ENCODE data around the gene PXK.

GRCh38 chr3:58383904-58384303 is 51.2 kb downstream of the PXK start:
- TF ChIP-seq SP2 (tag by site-specific recombination; IDR thresholded peaks at IDR 0.05) = no peak
- TF ChIP-seq, protein P1, sequence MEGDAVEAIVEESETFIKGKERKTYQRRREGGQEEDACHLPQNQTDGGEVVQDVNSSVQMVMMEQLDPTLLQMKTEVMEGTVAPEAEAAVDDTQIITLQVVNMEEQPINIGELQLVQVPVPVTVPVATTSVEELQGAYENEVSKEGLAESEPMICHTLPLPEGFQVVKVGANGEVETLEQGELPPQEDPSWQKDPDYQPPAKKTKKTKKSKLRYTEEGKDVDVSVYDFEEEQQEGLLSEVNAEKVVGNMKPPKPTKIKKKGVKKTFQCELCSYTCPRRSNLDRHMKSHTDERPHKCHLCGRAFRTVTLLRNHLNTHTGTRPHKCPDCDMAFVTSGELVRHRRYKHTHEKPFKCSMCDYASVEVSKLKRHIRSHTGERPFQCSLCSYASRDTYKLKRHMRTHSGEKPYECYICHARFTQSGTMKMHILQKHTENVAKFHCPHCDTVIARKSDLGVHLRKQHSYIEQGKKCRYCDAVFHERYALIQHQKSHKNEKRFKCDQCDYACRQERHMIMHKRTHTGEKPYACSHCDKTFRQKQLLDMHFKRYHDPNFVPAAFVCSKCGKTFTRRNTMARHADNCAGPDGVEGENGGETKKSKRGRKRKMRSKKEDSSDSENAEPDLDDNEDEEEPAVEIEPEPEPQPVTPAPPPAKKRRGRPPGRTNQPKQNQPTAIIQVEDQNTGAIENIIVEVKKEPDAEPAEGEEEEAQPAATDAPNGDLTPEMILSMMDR (tag by site-specific recombination; IDR thresholded peaks at IDR 0.05) = no peak
- no peak for TF ChIP-seq SETDB1 (IDR thresholded peaks at IDR 0.05; ENCODE audit: insufficient read length, low read length)
- no peak for TF ChIP-seq ZNF221 (tag by site-specific recombination; IDR thresholded peaks at IDR 0.05; ENCODE audit: borderline replicate concordance)
- TF ChIP-seq ZNF513 (tag by site-specific recombination; IDR thresholded peaks at IDR 0.05) = no peak
- TF ChIP-seq, protein P2, sequence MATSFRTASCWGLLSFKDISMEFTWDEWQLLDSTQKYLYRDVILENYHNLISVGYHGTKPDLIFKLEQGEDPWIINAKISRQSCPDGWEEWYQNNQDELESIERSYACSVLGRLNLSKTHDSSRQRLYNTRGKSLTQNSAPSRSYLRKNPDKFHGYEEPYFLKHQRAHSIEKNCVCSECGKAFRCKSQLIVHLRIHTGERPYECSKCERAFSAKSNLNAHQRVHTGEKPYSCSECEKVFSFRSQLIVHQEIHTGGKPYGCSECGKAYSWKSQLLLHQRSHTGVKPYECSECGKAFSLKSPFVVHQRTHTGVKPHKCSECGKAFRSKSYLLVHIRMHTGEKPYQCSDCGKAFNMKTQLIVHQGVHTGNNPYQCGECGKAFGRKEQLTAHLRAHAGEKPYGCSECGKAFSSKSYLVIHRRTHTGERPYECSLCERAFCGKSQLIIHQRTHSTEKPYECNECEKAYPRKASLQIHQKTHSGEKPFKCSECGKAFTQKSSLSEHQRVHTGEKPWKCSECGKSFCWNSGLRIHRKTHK (tag by site-specific recombination; IDR thresholded peaks at IDR 0.05) = no peak
- TF ChIP-seq REST (tag by site-specific recombination; IDR thresholded peaks at IDR 0.05) = no peak
- TF ChIP-seq ZNF501 (tag by site-specific recombination; IDR thresholded peaks at IDR 0.05) = no peak
- TF ChIP-seq ZNF391 (tag by site-specific recombination; IDR thresholded peaks at IDR 0.05; ENCODE audit: borderline replicate concordance, low read depth) = no peak
- TF ChIP-seq, protein P3, sequence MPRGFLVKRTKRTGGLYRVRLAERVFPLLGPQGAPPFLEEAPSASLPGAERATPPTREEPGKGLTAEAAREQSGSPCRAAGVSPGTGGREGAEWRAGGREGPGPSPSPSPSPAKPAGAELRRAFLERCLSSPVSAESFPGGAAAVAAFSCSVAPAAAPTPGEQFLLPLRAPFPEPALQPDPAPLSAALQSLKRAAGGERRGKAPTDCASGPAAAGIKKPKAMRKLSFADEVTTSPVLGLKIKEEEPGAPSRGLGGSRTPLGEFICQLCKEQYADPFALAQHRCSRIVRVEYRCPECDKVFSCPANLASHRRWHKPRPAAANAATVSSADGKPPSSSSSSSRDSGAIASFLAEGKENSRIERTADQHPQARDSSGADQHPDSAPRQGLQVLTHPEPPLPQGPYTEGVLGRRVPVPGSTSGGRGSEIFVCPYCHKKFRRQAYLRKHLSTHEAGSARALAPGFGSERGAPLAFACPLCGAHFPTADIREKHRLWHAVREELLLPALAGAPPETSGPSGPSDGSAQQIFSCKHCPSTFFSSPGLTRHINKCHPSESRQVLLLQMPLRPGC (tag by site-specific recombination; IDR thresholded peaks at IDR 0.05) = no peak
- no peak for TF ChIP-seq ZNF175 (tag by site-specific recombination; IDR thresholded peaks at IDR 0.05)

Data from HEK293 (cell line).